ENCODE measurements around the gene OLFML2B.

OLFML2B gene

DNA sequence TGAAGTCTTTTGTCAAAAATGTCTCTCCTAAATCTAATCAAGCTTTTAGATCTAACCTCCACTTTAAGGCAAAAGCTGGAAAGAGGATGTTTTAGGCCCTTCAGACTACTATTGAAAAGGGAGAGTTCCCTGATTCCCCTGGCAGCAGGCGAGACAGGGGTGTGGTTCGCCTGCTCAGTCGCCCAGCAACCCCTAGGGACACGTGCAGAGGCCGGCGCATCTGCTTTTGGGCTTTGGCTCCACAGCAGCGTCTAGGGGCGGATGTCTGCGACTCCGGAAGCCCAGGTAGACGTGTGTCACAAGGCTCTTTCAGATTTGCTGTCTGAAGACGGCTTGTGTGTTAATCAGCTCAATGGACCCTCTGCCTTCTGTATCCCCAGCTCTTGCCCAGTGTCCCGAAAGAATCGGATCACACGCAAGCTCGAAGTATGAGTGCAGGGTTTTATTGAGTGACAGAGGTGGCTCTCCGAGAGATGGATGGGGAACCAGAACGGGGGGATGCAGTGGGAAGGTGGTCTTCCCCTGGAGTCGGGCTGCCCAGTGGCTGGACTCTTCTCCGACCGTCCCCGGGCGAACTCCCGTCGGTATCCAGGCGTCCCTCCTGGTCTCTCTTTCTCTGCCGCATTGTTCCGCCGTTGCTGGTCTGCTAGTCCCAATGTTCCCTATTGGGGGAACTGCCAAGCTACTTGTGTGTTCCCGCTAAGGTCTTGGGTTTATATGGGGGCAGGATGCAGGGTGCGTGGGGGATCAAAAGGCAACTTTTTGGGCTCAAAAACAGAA is 45.5 kb downstream of the OLFML2B start:
- no peak for DNase-seq (ENCODE audit: low read depth, low spot score)

DNA sequence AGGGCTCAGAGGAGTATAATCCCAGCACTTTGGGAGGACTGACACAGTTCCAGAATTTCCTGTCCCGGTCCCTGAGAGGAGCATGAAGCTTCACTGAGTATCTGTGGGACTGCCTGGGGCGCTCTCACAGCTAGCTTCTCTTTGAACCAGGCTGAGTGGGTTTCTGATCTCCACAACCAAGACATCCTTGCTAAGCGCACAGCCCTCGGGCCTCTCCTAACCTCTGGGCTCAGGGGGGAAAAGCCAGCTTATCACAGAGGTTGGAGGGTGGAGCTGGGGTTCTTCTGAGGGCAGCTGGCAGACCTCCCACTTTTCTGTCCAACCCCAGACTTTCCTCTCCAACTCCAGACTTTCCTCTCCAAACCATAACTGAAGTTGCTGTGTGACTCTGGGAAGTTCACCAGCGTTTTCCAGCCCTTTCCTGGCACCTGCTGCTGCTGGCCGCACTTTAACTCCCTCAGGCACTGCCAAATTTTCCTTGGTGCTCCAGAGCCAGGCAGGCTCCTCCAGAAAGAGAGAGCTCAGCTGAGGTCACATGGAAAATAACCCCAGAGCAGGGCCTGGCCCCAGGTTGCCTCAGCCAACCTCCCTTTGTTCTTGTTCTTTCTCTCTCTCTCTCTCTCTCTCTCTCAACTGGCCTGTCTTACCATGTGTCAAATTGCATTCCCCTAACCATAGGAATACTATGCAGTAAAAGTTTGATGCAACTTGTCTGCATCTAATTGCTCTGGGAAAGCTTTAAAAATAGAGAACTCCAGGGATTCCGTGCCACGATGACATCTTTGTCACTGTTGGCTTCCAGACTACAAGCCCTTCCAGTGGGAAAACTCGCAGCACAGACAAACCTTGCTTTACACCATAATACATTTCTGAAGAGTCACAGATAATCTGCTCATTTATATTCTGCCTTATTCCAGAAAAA is 49.5 kb downstream of the OLFML2B start:
- no peak for DNase-seq (ENCODE audit: low read depth, low spot score)

DNA sequence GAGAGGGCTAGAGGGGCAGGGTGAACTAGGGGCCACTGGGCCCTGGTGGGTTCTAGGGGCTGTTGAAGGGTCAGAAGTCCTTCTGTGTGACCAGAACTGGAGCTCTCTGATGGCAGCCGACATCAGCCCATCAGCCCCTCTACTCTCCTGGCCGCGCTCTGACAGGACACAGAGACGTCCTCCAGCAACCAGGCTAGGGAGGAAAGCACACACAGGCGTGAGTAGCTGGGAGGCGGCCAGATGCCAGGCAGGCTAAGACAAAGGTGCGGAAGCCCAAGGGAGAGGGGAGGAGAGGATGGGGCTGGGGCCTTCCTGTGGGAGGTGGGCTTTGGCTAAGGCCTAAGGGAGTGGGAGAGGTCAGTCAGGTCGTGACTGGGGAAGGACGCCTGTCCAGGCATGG is 50.8 kb downstream of the OLFML2B start:
- DNase-seq (ENCODE audit: low read depth, low spot score): no peak

DNA sequence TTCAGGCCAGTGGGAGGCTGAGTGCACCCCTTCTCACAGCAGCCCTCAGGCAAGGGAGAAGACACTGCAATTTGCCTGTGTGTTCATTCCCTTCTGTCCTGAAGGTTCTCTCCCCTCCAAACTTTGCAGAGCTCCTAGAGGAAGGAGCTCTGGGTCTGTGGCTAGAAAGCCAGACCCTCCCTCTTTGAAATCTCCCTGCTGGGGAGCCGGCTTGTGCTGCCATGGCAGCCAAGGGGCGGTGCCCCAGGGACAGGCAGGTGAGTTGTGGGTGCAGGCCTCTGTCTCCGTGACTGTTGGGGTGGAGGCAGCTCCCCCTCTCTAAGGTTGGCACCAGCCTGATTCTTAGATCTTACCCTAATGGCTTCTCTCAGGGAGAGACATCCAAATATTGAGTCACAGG is 53.0 kb downstream of the OLFML2B start:
- DNase-seq (ENCODE audit: low read depth, low spot score): no peak

DNA sequence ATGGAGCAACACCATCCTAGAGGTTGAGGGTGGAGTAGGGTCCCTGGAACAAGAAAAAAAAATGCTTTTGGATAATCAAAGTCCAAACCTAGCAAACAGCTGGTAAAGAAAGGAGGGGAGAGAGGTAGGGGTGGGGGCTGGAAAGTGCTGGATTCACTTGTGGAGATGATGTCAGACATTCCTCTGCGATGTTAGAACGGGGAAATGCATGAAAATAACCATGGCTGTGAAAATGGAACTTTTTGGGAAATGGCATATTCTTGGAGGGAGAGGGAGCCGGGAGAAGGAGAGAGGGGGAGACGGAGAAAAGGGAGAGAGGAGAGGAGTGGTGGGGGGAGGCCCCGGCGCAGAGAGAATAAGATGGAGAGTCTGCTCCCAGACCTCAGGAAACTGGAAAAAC is 53.6 kb downstream of the OLFML2B start:
- DNase-seq (ENCODE audit: low read depth, low spot score): no peak

DNA sequence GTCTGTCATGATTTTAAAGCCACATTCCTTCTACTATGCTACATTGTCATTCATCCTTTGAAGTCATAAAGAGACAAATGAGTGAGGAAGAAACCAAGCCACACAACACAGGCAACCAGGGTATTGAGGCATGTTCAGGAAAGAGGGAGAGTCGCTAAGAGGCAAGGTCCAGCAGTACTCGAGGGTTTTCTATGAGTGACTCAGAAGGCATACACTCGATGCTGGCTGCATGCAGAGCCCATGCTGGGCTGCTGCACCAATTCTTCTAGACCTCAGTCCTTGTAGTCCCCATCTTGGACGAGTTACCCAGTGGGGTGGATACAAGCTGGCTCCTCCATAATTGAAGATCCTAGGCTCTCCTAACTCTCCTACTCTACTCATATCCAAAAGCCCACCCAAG is 57.6 kb downstream of the OLFML2B start:
- no peak for DNase-seq (ENCODE audit: low read depth, low spot score)

DNA sequence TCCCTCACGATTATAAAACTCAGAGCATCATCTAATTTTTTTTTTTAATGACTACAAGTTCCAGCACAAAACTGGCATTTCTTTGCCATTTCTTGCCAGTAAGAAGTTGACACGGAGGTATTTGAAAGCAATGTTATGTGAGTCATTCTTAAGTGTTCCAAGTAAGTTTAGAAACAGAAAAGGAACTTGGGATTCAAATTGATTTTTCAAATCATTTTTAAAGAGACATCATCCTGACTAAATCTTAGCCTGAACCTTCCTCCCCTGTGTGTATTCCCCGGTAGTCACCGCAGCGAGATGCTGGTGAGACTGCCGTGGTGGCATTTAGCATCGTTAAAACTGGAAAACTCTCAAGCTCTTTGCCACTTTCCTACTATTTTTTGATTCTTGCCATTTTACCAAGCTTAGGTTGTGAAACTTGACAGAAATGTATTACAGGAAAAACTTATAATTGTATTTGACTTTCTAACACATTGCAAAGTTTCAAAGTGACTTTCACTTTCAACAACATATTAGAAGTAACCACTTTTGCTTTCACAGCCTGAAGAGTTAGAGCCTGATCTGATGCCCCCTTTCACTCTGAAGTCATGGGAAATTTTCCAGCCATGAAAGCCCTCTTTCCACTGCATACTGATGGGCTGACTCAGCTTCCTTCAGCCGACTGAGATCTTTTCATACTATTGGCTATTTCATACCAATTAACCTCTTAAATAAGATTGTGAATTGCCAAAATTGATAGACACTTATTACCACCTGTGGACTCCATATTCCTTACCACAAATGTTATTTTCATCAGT is 61.4 kb downstream of the OLFML2B start:
- peak; percentile 45 for DNase-seq (ENCODE audit: low read depth, low spot score)

DNA sequence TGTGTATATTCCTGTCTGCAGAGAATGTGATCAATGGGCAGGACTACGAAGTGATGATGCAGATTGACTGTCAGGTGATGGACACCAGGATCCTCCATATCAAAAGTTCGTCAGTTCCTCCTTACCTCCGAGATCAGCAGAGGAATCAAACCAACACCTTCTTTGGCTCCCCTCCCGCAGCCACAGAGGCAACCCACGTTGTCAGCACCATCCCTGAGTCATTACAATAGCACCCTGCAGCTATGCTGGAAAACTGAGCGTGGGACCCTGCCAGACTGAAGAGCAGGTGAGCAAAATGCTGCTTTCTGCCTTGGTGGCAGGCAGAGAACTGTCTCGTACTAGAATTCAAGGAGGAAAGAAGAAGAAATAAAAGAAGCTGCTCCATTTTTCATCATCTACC is 65.2 kb downstream of the OLFML2B start:
- no peak for DNase-seq (ENCODE audit: low read depth, low spot score)

DNA sequence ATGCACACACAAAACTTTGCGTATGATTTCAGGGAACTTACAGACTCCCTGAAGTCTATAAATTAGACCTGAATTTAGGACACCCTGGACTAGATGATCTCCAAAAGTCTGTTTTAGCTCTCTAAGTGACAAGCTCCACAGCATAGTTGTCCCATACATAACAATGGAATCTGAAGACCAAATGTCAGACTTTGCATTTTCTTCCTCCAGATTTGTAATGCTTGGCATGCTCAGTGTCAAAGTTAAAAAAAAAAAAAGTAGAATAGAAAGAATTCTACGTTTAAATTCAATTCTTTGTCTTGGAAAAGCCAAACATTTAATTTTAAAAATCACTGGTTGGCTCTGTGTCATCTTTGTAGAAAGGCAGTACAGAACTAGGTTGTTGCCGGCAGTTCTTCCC is 66.7 kb downstream of the OLFML2B start:
- DNase-seq (ENCODE audit: low read depth, low spot score): no peak

DNA sequence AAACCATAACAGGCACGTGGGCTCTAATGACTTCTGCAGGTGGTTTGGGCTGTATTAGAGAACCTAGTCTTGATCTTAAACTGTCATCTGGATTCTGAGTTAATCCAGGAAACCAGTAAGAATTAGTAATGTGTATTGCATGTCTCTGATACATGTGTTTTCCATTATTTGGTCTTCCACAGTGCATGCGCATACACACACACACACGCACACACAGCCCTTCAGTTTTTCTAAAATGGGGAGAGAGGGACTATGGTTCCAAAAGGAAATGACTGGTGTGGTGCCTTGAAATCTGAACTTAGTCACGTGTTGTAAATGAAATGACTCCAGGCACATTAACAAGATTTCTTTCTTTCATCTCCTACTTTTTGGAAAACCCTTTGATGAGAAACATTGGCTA is 67.6 kb downstream of the OLFML2B start:
- DNase-seq (ENCODE audit: low read depth, low spot score): no peak

DNA sequence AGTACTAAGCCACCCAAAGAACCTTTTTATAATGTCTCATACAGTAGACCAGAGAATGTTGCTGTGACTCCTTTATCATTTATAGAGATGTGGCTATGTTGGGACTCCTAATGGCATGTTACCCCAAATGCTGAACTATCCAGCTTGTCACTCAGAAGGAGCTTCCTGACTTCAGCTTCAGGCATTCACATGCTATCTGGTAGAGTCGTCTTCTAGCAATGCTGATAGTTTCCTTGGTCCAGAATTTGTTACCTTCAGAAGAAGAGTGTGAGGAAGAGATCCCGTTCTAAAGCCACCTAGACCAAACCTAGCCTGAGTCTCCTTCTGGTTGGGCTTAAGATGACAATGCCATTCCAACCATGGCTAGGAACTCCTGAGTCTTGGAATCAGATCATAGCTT is 68.1 kb downstream of the OLFML2B start:
- DNase-seq (ENCODE audit: low read depth, low spot score): no peak

DNA sequence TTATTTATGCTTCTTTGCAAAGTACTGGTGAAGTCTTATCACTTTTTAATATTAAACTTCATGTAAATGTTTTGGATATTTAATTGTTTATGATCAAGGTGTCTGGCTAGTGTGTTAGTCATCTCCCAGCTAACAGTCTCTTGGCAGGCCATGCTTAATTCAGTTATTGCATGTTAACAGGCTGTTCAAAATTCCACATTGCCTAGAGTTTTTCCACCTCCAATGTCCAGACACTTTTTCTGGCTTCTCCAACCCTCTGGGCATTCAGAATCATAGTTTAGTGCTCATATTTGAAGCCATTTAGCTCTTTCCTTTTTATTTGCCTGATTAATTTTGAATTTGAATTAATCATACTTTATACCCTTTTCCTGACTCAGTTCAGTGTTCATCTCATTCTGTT is 69.2 kb downstream of the OLFML2B start:
- DNase-seq (ENCODE audit: low read depth, low spot score): no peak

DNA sequence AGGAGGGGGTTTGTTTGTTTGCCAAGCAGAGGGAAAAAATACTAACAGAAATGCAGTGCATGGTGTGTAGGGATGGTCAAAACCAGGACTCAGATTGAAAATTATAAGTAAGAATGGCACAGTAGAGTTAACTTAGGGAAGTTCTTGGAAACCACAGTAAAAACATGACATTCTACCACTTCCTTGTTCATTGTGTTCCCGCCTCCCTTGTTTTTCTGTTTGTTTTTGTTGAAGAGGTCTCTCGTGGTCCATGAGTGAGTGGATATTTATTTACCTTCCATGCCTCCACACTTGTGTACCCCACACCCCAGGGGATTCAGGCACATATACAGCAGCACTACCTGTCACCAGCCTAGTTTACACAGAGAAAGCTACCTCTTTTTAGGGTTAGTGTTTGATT is 69.6 kb downstream of the OLFML2B start:
- no peak for DNase-seq (ENCODE audit: low read depth, low spot score)

DNA sequence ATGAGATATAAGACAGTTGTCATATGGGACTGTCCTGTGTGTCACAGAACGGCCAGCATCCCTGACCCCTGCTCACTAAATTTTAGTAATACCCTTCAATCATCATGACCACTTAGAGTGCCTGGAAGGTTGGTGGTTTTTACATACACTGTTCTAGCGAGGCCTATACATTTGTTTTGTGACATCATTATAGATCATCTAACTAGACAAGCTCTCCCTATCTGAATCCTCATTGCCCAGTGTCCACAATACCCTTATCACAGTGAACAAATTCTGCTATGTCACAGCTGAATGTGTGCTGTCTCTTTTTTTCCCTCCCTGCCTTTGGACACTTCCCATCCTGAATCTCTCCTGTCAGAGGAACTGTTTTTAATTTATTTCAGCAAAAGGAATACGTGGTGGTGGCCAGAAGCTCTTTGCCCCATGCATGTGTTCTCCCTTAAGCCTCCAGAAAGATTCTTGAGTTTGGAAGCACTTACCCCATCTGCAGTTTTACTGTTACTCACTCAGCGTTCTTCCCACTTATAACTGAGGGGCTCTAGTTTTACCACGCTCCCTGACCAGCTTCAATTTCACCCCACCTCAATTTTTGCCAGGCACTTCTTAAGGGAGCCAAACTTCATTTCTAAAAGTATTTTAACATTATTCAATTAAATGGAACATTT is 70.3 kb downstream of the OLFML2B start:
- DNase-seq (ENCODE audit: low read depth, low spot score): no peak

DNA sequence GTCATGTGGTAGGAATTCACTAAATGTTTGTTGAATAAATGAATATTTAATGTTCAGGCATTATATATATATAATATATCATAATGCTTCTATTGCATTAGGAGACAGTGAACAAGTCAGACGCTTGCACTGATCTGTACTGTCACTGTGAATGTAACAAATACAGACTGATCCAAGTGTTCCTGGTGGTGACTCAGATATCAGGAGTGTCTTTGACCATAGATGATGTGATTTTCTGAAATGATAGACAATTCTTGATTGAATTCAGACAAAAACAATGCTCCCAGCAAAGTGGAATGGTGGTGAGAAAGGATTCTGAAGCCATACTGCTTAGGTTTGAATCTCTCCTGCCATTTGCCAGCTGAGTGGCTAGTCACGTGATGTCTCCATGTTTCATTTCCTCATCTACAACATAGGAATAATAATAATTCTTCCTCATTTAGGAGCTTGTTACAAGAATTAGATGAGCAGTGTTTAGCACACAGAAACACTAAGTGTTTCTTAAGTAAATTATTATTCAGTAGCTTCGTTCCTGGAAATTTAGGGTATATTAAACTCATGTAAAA is 71.0 kb downstream of the OLFML2B start:
- no peak for DNase-seq (ENCODE audit: low read depth, low spot score)

DNA sequence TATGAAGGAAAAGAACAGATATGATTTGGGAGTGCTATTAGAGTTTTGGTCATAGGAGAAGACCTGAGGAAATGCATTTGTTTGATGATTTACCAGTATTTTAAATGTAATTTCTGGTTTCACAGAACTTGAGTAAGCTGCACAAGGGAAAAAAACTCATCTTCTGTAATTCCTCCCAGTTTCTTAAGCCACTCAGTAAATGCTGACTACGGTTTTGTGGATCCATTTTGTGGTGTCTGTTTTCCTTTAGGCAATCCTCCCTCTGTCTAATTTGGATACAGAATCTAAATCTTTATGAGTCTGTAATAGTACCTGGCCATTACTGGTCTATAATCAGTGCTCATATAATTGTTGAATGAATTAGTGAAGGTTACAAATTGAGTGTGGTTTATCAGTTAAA is 72.0 kb downstream of the OLFML2B start:
- no peak for DNase-seq (ENCODE audit: low read depth, low spot score)

DNA sequence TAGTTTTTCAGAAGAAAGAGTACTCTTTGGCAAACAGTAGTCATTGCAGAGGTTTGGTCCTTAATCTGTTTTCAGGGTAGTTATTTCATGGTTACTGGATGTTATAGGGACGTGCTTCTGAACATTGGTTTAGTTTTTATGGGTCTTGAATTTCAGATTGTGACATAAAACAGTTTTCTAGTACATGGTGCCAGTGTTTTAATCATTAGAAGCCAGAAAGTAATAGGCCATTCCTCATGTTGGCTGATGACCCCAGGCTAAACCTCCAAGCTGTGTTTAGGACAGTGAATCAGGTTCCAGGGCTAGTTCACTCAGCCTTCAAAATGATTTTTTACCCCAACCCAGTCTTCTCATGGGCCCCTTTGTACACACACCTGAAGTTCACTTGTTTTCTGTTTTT is 73.3 kb downstream of the OLFML2B start:
- DNase-seq (ENCODE audit: low read depth, low spot score): no peak

DNA sequence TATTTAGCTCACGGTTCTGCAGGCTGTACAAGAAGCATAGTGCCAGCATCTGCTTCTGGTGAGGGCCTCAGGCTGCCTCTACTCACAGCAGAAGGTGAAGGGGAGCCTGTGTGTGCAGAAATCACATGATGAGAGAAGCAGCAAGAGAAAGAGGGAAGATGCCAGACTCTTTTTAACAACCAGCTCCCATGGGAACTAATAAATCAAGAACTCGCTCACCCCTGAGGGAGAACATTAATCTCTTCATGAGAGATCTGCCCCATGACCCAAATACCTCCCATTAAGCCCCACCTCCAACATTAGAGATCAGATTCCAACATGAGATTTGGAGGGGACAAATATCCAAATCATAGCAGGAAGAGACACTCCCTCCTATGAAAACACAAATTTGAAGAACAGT is 74.1 kb downstream of the OLFML2B start:
- no peak for DNase-seq (ENCODE audit: low read depth, low spot score)

DNA sequence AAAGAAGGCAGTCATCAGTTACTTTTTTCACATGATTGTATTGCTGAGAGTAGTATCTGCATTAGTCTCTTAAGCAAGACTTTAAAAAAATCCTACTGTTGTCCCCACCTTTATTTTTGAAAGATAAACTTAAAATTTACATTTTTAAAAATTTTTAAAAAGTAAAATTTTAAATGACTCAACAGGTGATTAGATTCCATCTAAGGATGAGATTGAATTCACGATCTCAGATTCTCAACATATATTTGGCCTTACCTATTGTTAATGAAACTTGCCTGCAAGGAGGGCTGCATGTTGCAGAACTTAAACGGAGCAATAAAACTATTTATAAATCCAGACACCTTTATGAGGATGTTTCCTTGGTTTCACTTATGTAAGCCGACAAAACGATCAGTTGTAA is 75.2 kb downstream of the OLFML2B start:
- no peak for DNase-seq (ENCODE audit: low read depth, low spot score)

DNA sequence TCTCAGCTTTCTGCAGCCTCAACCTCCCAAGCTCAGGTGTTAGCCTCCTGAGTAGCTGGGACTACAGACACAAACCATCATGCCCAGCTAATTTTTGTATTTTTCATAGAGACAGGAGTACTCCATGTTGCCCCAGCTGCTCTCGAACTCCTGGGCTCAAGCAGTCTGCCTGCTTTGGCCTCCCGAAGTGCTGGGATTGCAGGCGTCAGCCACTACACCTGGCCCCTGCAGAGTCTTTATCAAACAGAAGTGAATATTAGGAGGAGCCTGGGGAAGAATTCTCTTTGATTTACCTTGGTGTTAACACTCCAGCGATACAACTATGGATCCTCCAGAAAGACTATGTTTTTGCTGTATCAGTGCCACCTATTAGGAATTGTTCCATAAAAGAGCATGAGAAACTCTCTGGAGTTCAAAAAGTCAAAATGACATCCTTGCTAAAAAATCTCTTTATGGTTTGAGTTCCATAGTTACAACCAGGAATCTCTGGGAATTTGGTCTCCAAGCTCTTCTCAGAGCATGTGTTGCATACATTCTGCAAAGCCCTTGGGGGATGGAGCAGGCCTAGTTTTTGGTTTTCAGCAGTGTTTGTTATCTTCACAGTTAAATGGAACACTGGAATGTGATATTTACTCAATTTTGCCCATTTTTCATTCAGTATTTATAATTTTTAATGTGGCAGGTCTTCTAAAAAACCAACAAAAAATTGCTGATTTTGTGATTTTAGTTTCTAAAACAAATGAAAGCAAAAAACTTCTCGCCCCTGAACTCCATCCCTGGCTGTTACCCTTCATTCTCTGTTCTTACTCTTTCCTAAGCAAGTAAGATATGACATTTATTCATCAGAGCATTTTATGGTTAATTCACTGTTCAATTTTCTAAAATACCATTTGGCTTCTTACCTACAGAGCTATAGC is 77.3 kb downstream of the OLFML2B start:
- DNase-seq (ENCODE audit: low read depth, low spot score): no peak

All from smooth muscle cell of the brain vasculature (primary cell).